DOHH2 (cell line): ENCODE data around the gene RAB8A.

ENCODE experiments used
- CTCF ChIP-seq: fragments of 200-600 bp; sonication (generic); IDR thresholded peaks from one replicate; pipeline ENCODE4 v1.5.1; 2014; ENCODE audit warnings: antibody characterized with exemption, mild to moderate bottlenecking, low read depth, low read length; ENCODE audit not compliant: poor library complexity, severe bottlenecking
- EZH2phosphoT487 ChIP-seq: fragments of 200-600 bp; sonication (generic); IDR thresholded peaks from 2 replicates; pipeline ENCODE4 v1.6.1; 2017; ENCODE audit warnings: borderline replicate concordance, mild to moderate bottlenecking, antibody characterized with exemption, low read length, moderate library complexity, mixed read lengths

GRCh38 chr19:16167055-16167454, 55.4 kb downstream of the RAB8A start:
- no peak for TF ChIP-seq CTCF
- no peak for TF ChIP-seq EZH2phosphoT487
